Ascending aorta (tissue), 2 donors: ENCODE measurements around the gene GNG8. TPM values are rescaled to one million over a fixed set of nuclear protein-coding genes. Genes with fewer than 3 reads are reported as not detected.

Experiments used
- DNase-seq, 2 donors: peaks; one replicate each; pipeline ENCODE4 v3.0.0-alpha.2; 2019; ENCODE audit warnings: low spot score in 2 of 2
- H3K27ac ChIP-seq, 2 donors: fragments of 200-600 bp; sonication (generic); one replicate each; pipeline ENCODE4 v1.5.1; 2016 to 2017; ENCODE audit warnings: mild to moderate bottlenecking in 1 of 2
- H3K27me3 ChIP-seq: fragments of 200-600 bp; sonication (generic); one replicate; pipeline ENCODE4 v1.5.1; 2017
- H3K36me3 ChIP-seq, 2 donors: fragments of 200-600 bp; sonication (generic); one replicate each; pipeline ENCODE4 v1.5.1; 2016
- H3K4me1 ChIP-seq, 2 donors: fragments of 200-600 bp; sonication (generic); one replicate each; pipeline ENCODE4 v1.5.1; 2016 to 2017; ENCODE audit warnings: mild to moderate bottlenecking in 1 of 2
- H3K4me3 ChIP-seq, 2 donors: fragments of 200-600 bp; sonication (generic); one replicate each; pipeline ENCODE4 v1.5.1; 2016 to 2017; ENCODE audit warnings: mild to moderate bottlenecking in 1 of 2
- H3K9me3 ChIP-seq, 2 donors: fragments of 200-600 bp; sonication (generic); one replicate each; pipeline ENCODE4 v1.5.1; 2016
- intact Hi-C: fragments of 100-400 bp; cut with DNase I; formaldehyde crosslinking; loops from one replicate; pipeline ENCODE4 v1.15.1; 2023
- total RNA-seq: library from RNA; depleted of rRNA; stranded (reverse); fragments of >200 nt; gene quantifications from one replicate; pipeline ENCODE4 v1.1.0, GENCODE V29; 2016
- TF ChIP-seq, protein P1 (sequence below), 3 experiments: fragments of 200-600 bp in 2 of 3; fragments of 450-650 bp in 1 of 3; sonication (generic) in 2 of 3; IDR thresholded peaks; one replicate each; pipeline ENCODE4 v1.5.1; 2016 to 2019; ENCODE audit warnings: antibody characterized with exemption in 3 of 3, mild to moderate bottlenecking in 1 of 3, moderate library complexity in 1 of 3

The GNG8 gene
- total RNA-seq, 1 donor from 2014 or later = not detected

DNA sequence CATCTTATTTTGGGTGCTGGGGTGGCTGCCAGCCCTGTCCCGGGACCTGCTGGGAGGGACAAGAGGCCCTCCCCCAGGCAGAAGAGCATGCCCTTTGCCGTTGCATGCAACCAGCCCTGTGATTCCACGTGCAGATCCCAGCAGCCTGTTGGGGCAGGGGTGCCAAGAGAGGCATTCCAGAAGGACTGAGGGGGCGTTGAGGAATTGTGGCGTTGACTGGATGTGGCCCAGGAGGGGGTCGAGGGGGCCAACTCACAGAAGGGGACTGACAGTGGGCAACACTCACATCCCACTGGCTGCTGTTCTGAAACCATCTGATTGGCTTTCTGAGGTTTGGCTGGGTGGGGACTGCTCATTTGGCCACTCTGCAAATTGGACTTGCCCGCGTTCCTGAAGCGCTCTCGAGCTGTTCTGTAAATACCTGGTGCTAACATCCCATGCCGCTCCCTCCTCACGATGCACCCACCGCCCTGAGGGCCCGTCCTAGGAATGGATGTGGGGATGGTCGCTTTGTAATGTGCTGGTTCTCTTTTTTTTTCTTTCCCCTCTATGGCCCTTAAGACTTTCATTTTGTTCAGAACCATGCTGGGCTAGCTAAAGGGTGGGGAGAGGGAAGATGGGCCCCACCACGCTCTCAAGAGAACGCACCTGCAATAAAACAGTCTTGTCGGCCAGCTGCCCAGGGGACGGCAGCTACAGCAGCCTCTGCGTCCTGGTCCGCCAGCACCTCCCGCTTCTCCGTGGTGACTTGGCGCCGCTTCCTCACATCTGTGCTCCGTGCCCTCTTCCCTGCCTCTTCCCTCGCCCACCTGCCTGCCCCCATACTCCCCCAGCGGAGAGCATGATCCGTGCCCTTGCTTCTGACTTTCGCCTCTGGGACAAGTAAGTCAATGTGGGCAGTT is 26.2 kb downstream of the GNG8 start:
- Histone ChIP-seq H3K4me3 (no peak overlapping the region), H3K9me3 (no peaks in the 10 kb centered on the region), H3K27ac (no peak overlapping the region), H3K4me1 (peaks cover 14 to 32% of the 10 kb centered on the region in 2 donors), H3K27me3 (no peaks in the 10 kb centered on the region), H3K36me3 (peaks cover 36 to 61% of the 10 kb centered on the region in 2 donors)
- DNase-seq = peak in 1 of 2 donors; percentile 61
- intact Hi-C loops = loop anchor here (10.0 kb wide), 1 partner anchor 215 kb away; no protein-coding TSS in a partner anchor
- TF ChIP-seq, protein P1, sequence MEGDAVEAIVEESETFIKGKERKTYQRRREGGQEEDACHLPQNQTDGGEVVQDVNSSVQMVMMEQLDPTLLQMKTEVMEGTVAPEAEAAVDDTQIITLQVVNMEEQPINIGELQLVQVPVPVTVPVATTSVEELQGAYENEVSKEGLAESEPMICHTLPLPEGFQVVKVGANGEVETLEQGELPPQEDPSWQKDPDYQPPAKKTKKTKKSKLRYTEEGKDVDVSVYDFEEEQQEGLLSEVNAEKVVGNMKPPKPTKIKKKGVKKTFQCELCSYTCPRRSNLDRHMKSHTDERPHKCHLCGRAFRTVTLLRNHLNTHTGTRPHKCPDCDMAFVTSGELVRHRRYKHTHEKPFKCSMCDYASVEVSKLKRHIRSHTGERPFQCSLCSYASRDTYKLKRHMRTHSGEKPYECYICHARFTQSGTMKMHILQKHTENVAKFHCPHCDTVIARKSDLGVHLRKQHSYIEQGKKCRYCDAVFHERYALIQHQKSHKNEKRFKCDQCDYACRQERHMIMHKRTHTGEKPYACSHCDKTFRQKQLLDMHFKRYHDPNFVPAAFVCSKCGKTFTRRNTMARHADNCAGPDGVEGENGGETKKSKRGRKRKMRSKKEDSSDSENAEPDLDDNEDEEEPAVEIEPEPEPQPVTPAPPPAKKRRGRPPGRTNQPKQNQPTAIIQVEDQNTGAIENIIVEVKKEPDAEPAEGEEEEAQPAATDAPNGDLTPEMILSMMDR (IDR thresholded peaks at IDR 0.05) = no peak

DNA sequence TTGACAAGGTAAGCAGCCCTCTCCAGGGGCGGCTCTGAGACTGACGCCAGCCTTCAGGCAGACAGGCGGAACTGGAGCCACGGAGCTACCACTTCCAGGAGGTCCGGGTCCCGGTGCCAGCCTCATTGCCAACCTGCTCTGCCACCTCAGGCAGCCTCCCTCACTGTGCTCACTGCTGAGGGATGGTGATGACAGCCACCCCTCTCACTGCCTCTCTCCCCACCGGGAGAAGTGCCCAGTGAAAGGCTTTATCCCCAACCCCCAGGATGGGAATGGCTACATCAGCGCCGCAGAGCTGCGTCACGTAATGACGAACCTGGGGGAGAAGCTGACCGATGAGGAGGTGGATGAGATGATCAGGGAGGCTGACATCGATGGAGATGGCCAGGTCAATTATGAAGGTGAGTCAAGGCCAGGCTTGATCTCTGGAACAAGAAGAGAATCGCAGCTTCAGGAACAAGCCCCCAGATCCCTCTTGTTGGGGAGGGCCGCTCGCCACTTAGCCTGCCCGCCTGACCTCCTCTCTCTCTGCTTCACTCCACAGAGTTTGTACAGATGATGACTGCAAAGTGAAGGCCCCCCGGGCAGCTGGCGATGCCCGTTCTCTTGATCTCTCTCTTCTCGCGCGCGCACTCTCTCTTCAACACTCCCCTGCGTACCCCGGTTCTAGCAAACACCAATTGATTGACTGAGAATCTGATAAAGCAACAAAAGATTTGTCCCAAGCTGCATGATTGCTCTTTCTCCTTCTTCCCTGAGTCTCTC is 27.2 kb downstream of the GNG8 start:
- Histone ChIP-seq H3K27ac (peak overlapping the region in 1 of 2 donors; percentile 93), H3K27me3 (no peaks in the 10 kb centered on the region), H3K4me3 (no peak overlapping the region), H3K9me3 (no peaks in the 10 kb centered on the region), H3K36me3 (peaks cover 36 to 61% of the 10 kb centered on the region in 2 donors), H3K4me1 (peaks cover 15 to 38% of the 10 kb centered on the region in 2 donors)
- TF ChIP-seq, protein P1 (IDR thresholded peaks at IDR 0.05) = no peak
- intact Hi-C loops = loop anchor here (10.0 kb wide), 1 partner anchor 214 kb away; no protein-coding TSS in a partner anchor
- peak in 1 of 2 donors; percentile 58 for DNase-seq

DNA sequence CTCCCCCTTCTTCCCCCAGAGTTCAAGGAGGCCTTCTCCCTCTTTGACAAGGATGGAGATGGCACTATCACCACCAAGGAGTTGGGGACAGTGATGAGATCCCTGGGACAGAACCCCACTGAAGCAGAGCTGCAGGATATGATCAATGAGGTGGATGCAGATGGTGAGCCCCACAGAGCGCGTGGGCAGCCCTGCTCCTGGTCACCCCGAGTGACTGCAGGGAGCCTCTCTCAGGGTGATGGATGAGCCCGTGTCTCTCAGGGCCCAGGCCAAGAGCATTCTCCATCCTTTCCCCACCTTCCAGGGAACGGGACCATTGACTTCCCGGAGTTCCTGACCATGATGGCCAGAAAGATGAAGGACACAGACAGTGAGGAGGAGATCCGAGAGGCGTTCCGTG is 27.8 kb downstream of the GNG8 start:
- Histone ChIP-seq H3K4me3 (no peak overlapping the region), H3K4me1 (peaks cover 18 to 44% of the 10 kb centered on the region in 2 donors), H3K27ac (peak overlapping the region; percentile 93 to 98), H3K36me3 (peaks cover 36 to 61% of the 10 kb centered on the region in 2 donors), H3K9me3 (no peaks in the 10 kb centered on the region), H3K27me3 (no peaks in the 10 kb centered on the region)
- DNase-seq = peak in 1 of 2 donors; percentile 50
- intact Hi-C loops = loop anchor here (10.0 kb wide), 1 partner anchor 213 kb away; no protein-coding TSS in a partner anchor
- TF ChIP-seq, protein P1 (IDR thresholded peaks at IDR 0.05) = no peak

DNA sequence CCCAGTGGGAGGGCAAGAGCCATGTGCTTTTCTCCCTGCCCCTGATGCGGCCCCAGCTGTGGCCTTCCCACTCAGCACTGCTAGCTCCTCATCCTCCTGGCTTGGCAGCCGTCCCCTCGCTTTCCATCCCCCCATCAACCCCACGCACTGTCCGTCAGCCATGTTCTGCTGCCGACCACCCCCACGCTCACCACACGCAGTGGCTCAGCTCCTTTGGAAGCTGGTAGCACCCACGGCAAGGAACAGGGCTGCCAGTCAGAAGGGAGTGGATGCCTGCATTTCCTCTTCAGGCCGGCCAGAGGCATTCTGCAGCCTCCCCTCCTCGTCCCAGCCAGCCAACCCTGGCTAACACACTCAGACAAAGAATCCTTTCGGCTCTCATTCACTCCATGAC is 28.6 kb downstream of the GNG8 start:
- peak in 1 of 2 donors; percentile 62 for DNase-seq
- Histone ChIP-seq H3K9me3 (no peaks in the 10 kb centered on the region), H3K4me1 (peaks cover 18 to 50% of the 10 kb centered on the region in 2 donors), H3K4me3 (no peak overlapping the region), H3K36me3 (peaks cover 36 to 61% of the 10 kb centered on the region in 2 donors), H3K27me3 (no peaks in the 10 kb centered on the region), H3K27ac (peak overlapping the region; percentile 93 to 98)
- intact Hi-C loops = loop anchor here (10.0 kb wide), 1 partner anchor 213 kb away; no protein-coding TSS in a partner anchor
- TF ChIP-seq, protein P1 (IDR thresholded peaks at IDR 0.05) = no peak

DNA sequence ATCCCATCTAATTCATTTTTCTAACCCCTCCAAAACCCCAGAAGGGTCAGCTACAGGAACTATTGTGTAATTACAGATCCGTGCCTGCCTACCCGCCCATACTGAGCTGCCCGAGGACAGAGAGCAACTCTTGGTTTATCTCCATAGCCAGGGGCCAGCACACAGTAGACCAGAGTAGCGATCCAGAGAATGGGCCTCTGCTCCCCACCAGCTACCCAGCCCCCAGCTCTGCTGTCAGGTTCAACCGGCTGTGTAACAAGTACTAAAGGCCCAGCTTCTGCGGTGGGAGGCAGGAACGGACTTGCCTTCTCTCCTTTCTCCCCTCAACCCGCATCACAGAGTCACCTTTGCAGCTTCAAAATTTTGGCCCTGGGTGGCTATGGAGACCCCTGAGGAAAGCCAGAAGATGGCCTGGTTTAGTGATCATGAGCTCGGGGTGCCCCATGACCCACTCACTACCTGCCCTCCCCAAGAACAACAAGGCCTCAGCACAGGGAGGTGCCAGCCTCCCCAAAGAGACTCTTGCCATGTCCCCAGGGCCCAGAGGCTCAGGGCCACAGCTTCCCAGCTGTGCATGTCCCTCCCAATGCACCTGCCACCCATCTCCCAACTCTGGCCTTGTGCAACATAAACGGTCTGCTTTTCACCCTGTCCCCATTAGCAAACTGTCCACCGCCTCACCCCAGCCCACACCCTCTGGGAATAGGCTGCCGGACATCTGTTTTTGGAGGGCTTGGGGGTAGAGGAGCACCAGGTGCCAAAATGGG is 29.1 kb downstream of the GNG8 start:
- Histone ChIP-seq H3K36me3 (peaks cover 36 to 60% of the 10 kb centered on the region in 2 donors), H3K27ac (peak overlapping the region; percentile 93 to 98), H3K9me3 (no peaks in the 10 kb centered on the region), H3K4me3 (no peak overlapping the region), H3K4me1 (peaks cover 18 to 51% of the 10 kb centered on the region in 2 donors), H3K27me3 (no peaks in the 10 kb centered on the region)
- intact Hi-C loops = loop anchor here (10.0 kb wide), 1 partner anchor 212 kb away; no protein-coding TSS in a partner anchor
- TF ChIP-seq, protein P1 (IDR thresholded peaks at IDR 0.05) = no peak
- peak in 1 of 2 donors; percentile 54 for DNase-seq
